IMR-90 (cell line): ENCODE data around the gene LLGL2. TPM values are rescaled to one million over a fixed set of nuclear protein-coding genes. Genes with fewer than 3 reads are reported as not detected.

Experiments
- ATAC-seq: fragments of 200-7000 bp; cut with Tn5 transposase; 2 replicates; pipeline ENCODE4 v1.9.1; 2020; ENCODE audit warnings: low read depth, mild to moderate bottlenecking, moderate library complexity
- BruUV-seq: library from RNA; stranded (reverse); fragments of 400-500 nt; replicated peaks from 2 replicates; lab custom pipeline; 2021; lab: Mats Ljungman, UMichigan
- CTCF ChIA-PET: fragments of 300-600 bp; formaldehyde crosslinking; extraction: SDS; loops from one replicate; lab custom pipeline; 2021; ENCODE audit warnings: antibody characterized with exemption; lab: Yijun Ruan, JAX
- POLR2A ChIA-PET: fragments of 300-600 bp; sonication (Branson Sonifier 250); formaldehyde crosslinking; loops from one replicate; lab custom pipeline; 2022; ENCODE audit warnings: antibody characterized with exemption; ENCODE audit not compliant: unreplicated experiment; lab: Charles Lee
- DNase-seq: peaks from one replicate; pipeline ENCODE4 v3.0.0; 2013
- H2AFZ ChIP-seq: replicated peaks from 2 replicates; pipeline ENCODE3; 2013; ENCODE audit warnings: low read length, mild to moderate bottlenecking; ENCODE audit not compliant: poor library complexity
- H2AK5ac ChIP-seq: 2 replicates; pipeline ENCODE4 v1.6.1; 2013; ENCODE audit warnings: low read depth, low read length, inconsistent platforms
- H2AK9ac ChIP-seq: replicated peaks from 2 replicates; pipeline ENCODE3; 2013; ENCODE audit warnings: mild to moderate bottlenecking, low read depth, low read length, moderate library complexity; ENCODE audit not compliant: poor library complexity
- H2BK120ac ChIP-seq: 2 replicates; pipeline ENCODE4 v1.6.1; 2013; ENCODE audit warnings: low read depth, low read length, inconsistent platforms
- H2BK15ac ChIP-seq: 3 replicates; pipeline ENCODE4 v1.6.1; 2013; ENCODE audit warnings: low read depth, low read length, inconsistent platforms
- H2BK20ac ChIP-seq: 2 replicates; pipeline ENCODE4 v1.6.1; 2013; ENCODE audit warnings: low read depth, mild to moderate bottlenecking, inconsistent platforms, low read length, moderate library complexity
- H2BK5ac ChIP-seq: 2 replicates; pipeline ENCODE4 v1.6.1; 2013; ENCODE audit warnings: mild to moderate bottlenecking, low read depth, low read length, inconsistent platforms; ENCODE audit not compliant: poor library complexity, severe bottlenecking
- H3K14ac ChIP-seq: replicated peaks from 2 replicates; pipeline ENCODE4 v1.6.1; 2013; ENCODE audit warnings: low read depth, low read length, inconsistent platforms
- H3K18ac ChIP-seq: 2 replicates; pipeline ENCODE4 v1.6.1; 2013; ENCODE audit warnings: low read depth, low read length, control low read depth
- H3K23ac ChIP-seq: 2 replicates; pipeline ENCODE4 v1.6.1; 2013; ENCODE audit warnings: low read depth, low read length, inconsistent platforms
- H3K27ac ChIP-seq: 2 replicates; pipeline ENCODE4 v1.5.1; 2013; ENCODE audit warnings: mild to moderate bottlenecking, control low read depth, low read length; ENCODE audit not compliant: insufficient read depth
- H3K27me3 ChIP-seq: 2 replicates; pipeline ENCODE4 v1.6.1; 2013; ENCODE audit warnings: low read length; ENCODE audit not compliant: control insufficient read depth, insufficient read depth
- H3K36me3 ChIP-seq: 2 replicates; pipeline ENCODE4 v1.6.1; 2013; ENCODE audit warnings: low read length, mixed read lengths; ENCODE audit not compliant: control insufficient read depth, insufficient read depth
- H3K4ac ChIP-seq: 2 replicates; pipeline ENCODE4 v1.6.1; 2013; ENCODE audit warnings: low read depth, low read length, inconsistent platforms
- H3K4me1 ChIP-seq: 2 replicates; pipeline ENCODE4 v1.6.1; 2013; ENCODE audit warnings: low read length, mixed read lengths; ENCODE audit not compliant: control insufficient read depth, insufficient read depth
- H3K4me2 ChIP-seq: 2 replicates; pipeline ENCODE4 v1.6.1; 2013; ENCODE audit warnings: low read depth, mild to moderate bottlenecking, control low read depth, low read length, moderate library complexity
- H3K4me3 ChIP-seq: 2 replicates; pipeline ENCODE4 v1.5.1; 2013; ENCODE audit warnings: low read depth, mild to moderate bottlenecking, control low read depth, low read length, moderate library complexity; ENCODE audit not compliant: insufficient read depth
- H3K56ac ChIP-seq: 2 replicates; pipeline ENCODE4 v1.6.1; 2013; ENCODE audit warnings: low read length, inconsistent platforms; ENCODE audit not compliant: insufficient read depth; ENCODE audit errors: extremely low read depth
- H3K79me1 ChIP-seq, 2 experiments: 2 replicates each; pipeline ENCODE4 v1.6.1; 2013; ENCODE audit warnings: low read length in 2 of 2, inconsistent platforms in 1 of 2, low read depth in 1 of 2
- H3K9ac ChIP-seq: 2 replicates; pipeline ENCODE4 v1.6.1; 2013; ENCODE audit warnings: low read depth, low read length, control low read depth
- H3K9me1 ChIP-seq: 2 replicates; pipeline ENCODE4 v1.6.1; 2013; ENCODE audit warnings: low read length, inconsistent platforms; ENCODE audit not compliant: insufficient read depth
- H3K9me3 ChIP-seq: 2 replicates; pipeline ENCODE4 v1.6.1; 2013; ENCODE audit warnings: low read length; ENCODE audit not compliant: control insufficient read depth, insufficient read depth
- H4K20me1 ChIP-seq: 2 replicates; pipeline ENCODE4 v1.6.1; 2013; ENCODE audit warnings: low read length, inconsistent platforms; ENCODE audit not compliant: insufficient read depth
- H4K5ac ChIP-seq: 2 replicates; pipeline ENCODE4 v1.6.1; 2013; ENCODE audit warnings: mild to moderate bottlenecking, low read depth, low read length, control low read depth
- H4K8ac ChIP-seq, 2 experiments: 2 replicates each; pipeline ENCODE4 v1.6.1; 2013; ENCODE audit warnings: low read depth in 2 of 2, low read length in 2 of 2, control low read depth in 1 of 2, inconsistent platforms in 1 of 2
- H4K91ac ChIP-seq: 2 replicates; pipeline ENCODE4 v1.6.1; 2013; ENCODE audit warnings: low read depth, low read length, inconsistent platforms; ENCODE audit not compliant: insufficient read depth
- BHLHE40 ChIP-seq: fragments of 150-350 bp; IDR thresholded peaks from 2 replicates; pipeline ENCODE4 v1.6.1; 2016; ENCODE audit warnings: mild to moderate bottlenecking, low read depth, low read length
- CEBPB ChIP-seq: IDR thresholded peaks from 2 replicates; pipeline ENCODE4 v1.6.1; 2012; ENCODE audit warnings: low read depth, low read length, improper control_type of control experiment
- CHD1 ChIP-seq: IDR thresholded peaks from 2 replicates; pipeline ENCODE4 v1.6.1; 2012; ENCODE audit warnings: low read depth, low read length, improper control_type of control experiment
- FOS ChIP-seq: fragments of 150-350 bp; IDR thresholded peaks from 2 replicates; pipeline ENCODE4 v1.6.1; 2016; ENCODE audit warnings: low read depth, low read length
- MAFK ChIP-seq: IDR thresholded peaks from 2 replicates; pipeline ENCODE4 v1.6.1; 2012; ENCODE audit warnings: low read depth, low read length, improper control_type of control experiment
- MAZ ChIP-seq: IDR thresholded peaks from 2 replicates; pipeline ENCODE4 v1.6.1; 2012; ENCODE audit warnings: low read depth, mild to moderate bottlenecking, low read length, improper control_type of control experiment, moderate library complexity, borderline replicate concordance
- MXI1 ChIP-seq: IDR thresholded peaks from 2 replicates; pipeline ENCODE4 v1.6.1; 2012; ENCODE audit warnings: low read depth, mild to moderate bottlenecking, low read length, moderate library complexity, borderline replicate concordance
- NFE2L2 ChIP-seq: fragments of 150-350 bp; IDR thresholded peaks from 2 replicates; pipeline ENCODE4 v1.6.1; 2016; ENCODE audit warnings: low read depth, mild to moderate bottlenecking, low read length
- POLR2A ChIP-seq: IDR thresholded peaks from 2 replicates; pipeline ENCODE4 v1.6.1; 2012; ENCODE audit warnings: mild to moderate bottlenecking, low read depth, low read length
- RAD21 ChIP-seq: IDR thresholded peaks from 2 replicates; pipeline ENCODE4 v1.6.1; 2012; ENCODE audit warnings: low read length, improper control_type of control experiment
- RCOR1 ChIP-seq: IDR thresholded peaks from 2 replicates; pipeline ENCODE4 v1.6.1; 2012; ENCODE audit warnings: mild to moderate bottlenecking, low read length, improper control_type of control experiment; ENCODE audit not compliant: insufficient replicate concordance
- RFX5 ChIP-seq: IDR thresholded peaks from 2 replicates; pipeline ENCODE4 v1.8.0; 2012; ENCODE audit warnings: low read depth, mild to moderate bottlenecking, low read length, moderate library complexity
- SMC3 ChIP-seq: fragments of 150-350 bp; IDR thresholded peaks from 2 replicates; pipeline ENCODE4 v1.6.1; 2016; ENCODE audit warnings: low read depth, mild to moderate bottlenecking, antibody characterized with exemption, low read length, moderate library complexity
- WGBS, 2 experiments: methylation state at CpG; one replicate each; pipeline versions ENCODE4 v1.1.5 to v1.1.7; 2013; ENCODE audit warnings: missing lambda C conversion rate in 2 of 2; ENCODE audit not compliant: insufficient read length in 1 of 2; ENCODE audit errors: extremely low coverage in 2 of 2; 5-methylcytosine and 5-hydroxymethylcytosine counted together
- dilution Hi-C: fragments of 300-500 bp; cut with HindIII; formaldehyde crosslinking; loops from one replicate; pipeline ENCODE4 v1.14.3; 2018; ENCODE audit warnings: low sequenced_read_pairs; ENCODE audit not compliant: unreplicated experiment
- in situ Hi-C: fragments of 300-500 bp; cut with MboI; formaldehyde crosslinking; loops from 3 replicates; pipeline ENCODE4 v1.14.3; 2019; ENCODE audit warnings: low sequenced_read_pairs, inconsistent platforms, mixed read lengths
- intact Hi-C: fragments of 100-400 bp; cut with micrococcal nuclease; formaldehyde crosslinking; loops from 2 replicates; pipeline ENCODE4 v1.10.0; 2022
- polyA plus RNA-seq, 3 experiments: library from polyadenylated mRNA; depleted of rRNA; stranded (reverse); fragments of >200 nt; gene quantifications; 2 replicates each; pipeline ENCODE4 v1.2.3, GENCODE V29; 2012; ENCODE audit warnings: low replicate concordance in 1 of 3
- total RNA-seq: library from RNA; depleted of rRNA; stranded (reverse); fragments of >200 nt; gene quantifications from 2 replicates; pipeline ENCODE4 v1.2.3, GENCODE V29; 2012
- TF ChIP-seq, protein P1 (sequence below): fragments of 150-350 bp; IDR thresholded peaks from 2 replicates; pipeline ENCODE4 v1.6.1; 2016; ENCODE audit warnings: low read depth, mild to moderate bottlenecking, low read length, moderate library complexity, borderline replicate concordance

The LLGL2 gene
- total and polyA plus RNA-seq, 2 of the 4 experiments (the other 2 are of a cell fraction) = 0.54 to 0.72 TPM

- no peak for TF ChIP-seq MXI1
Observed at GRCh38 chr17:75526555-75527270, 1.2 kb downstream of the LLGL2 start (continued).

- in situ Hi-C loops = no loop called here
- no peak for TF ChIP-seq RAD21
- TF ChIP-seq FOS = no peak
- no peak for TF ChIP-seq RFX5
- no peak for TF ChIP-seq CEBPB
- TF ChIP-seq MAZ = no peak
- TF ChIP-seq CHD1 = no peak
- TF ChIP-seq MXI1 = no peak
- no peak for TF ChIP-seq POLR2A
- TF ChIP-seq SMC3 = no peak
- TF ChIP-seq, protein P1, sequence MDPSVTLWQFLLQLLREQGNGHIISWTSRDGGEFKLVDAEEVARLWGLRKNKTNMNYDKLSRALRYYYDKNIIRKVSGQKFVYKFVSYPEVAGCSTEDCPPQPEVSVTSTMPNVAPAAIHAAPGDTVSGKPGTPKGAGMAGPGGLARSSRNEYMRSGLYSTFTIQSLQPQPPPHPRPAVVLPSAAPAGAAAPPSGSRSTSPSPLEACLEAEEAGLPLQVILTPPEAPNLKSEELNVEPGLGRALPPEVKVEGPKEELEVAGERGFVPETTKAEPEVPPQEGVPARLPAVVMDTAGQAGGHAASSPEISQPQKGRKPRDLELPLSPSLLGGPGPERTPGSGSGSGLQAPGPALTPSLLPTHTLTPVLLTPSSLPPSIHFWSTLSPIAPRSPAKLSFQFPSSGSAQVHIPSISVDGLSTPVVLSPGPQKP = no peak
- TF ChIP-seq MAFK = no peak
- TF ChIP-seq BHLHE40 = no peak
- no peak for TF ChIP-seq RCOR1
- TF ChIP-seq NFE2L2 = no peak
Observed at GRCh38 chr17:75530837-75531720, 5.6 kb downstream of the LLGL2 start.

More at GRCh38 chr17:75530837-75531720, 5.6 kb downstream of the LLGL2 start:
- DNase-seq (no peak), ATAC-seq (no peak)
- Histone ChIP-seq H3K4me3 (no peak overlapping the region), H4K8ac (no peak overlapping the region), H2BK20ac (no peak overlapping the region), H4K20me1 (0 out of 2 replicates have a peak, but pooled peaks cover 3% of the 10 kb centered on the region), H3K79me1 (no peaks in the 10 kb centered on the region), H3K9me1 (no peaks in the 10 kb centered on the region), H2BK120ac (no peak overlapping the region), H3K27me3 (peaks cover 35% of the 10 kb centered on the region), H3K23ac (no peak overlapping the region), H3K18ac (no peak overlapping the region), H3K4me2 (no peak overlapping the region), H3K36me3 (no peaks in the 10 kb centered on the region), H2BK5ac (no peak overlapping the region), H3K9me3 (no peaks in the 10 kb centered on the region), H2BK15ac (no peak overlapping the region), H3K4ac (no peak overlapping the region), H3K56ac (no peak overlapping the region), H3K9ac (no peak overlapping the region), H3K4me1 (no peaks in the 10 kb centered on the region), H4K91ac (no peak overlapping the region), H2AK9ac (no peak overlapping the region), H2AK5ac (no peak overlapping the region), H3K27ac (no peak overlapping the region), H3K14ac (no peak overlapping the region), H4K5ac (no peak overlapping the region), H2AFZ (no peak overlapping the region)
- POLR2A ChIA-PET = no interaction called here
- CTCF ChIA-PET = no interaction called here
- intact Hi-C loops = no loop called here
- 71% methylated on average over 7 of the region's 19 CpGs; no CpG with 5 or more reads in 1 of the 2 experiments for WGBS, 2 experiments
- no TSS peak for BruUV-seq
- dilution Hi-C loops = no loop called here
